Mucosa of rectum (tissue), 2 donors: ENCODE data around the gene ASRGL1.

Experiments used
- H3K27ac ChIP-seq, 2 donors: one replicate each; pipeline ENCODE4 v1.7.0; 2013; ENCODE audit warnings: inconsistent platforms in 2 of 2, low read depth in 2 of 2, low read length in 2 of 2
- H3K27me3 ChIP-seq, 2 donors: one replicate each; pipeline ENCODE4 v1.7.0; 2013; ENCODE audit warnings: low read length in 2 of 2; ENCODE audit not compliant: control insufficient read depth in 2 of 2, insufficient read depth in 2 of 2
- H3K36me3 ChIP-seq, 2 donors: one replicate each; pipeline ENCODE4 v1.7.0; 2013; ENCODE audit warnings: low read length in 2 of 2; ENCODE audit not compliant: control insufficient read depth in 2 of 2, insufficient read depth in 2 of 2
- H3K4me1 ChIP-seq, 2 donors: one replicate each; pipeline ENCODE4 v1.7.0; 2013; ENCODE audit warnings: low read length in 2 of 2, mild to moderate bottlenecking in 1 of 2; ENCODE audit not compliant: control insufficient read depth in 2 of 2, insufficient read depth in 2 of 2
- H3K4me3 ChIP-seq, 2 donors: one replicate each; pipeline ENCODE4 v1.7.0; 2013; ENCODE audit warnings: low read length in 2 of 2
- H3K9ac ChIP-seq, 2 donors: one replicate each; pipeline ENCODE4 v1.7.0; 2013; ENCODE audit warnings: low read length in 2 of 2, low read depth in 1 of 2, mild to moderate bottlenecking in 1 of 2
- H3K9me3 ChIP-seq, 2 donors: one replicate each; pipeline ENCODE4 v1.7.0; 2013; ENCODE audit warnings: low read length in 2 of 2; ENCODE audit not compliant: control insufficient read depth in 2 of 2
- donor health status: healthy.
- donor health status: Normal muscosa, but diverticular disease.

The ASRGL1 gene

DNA sequence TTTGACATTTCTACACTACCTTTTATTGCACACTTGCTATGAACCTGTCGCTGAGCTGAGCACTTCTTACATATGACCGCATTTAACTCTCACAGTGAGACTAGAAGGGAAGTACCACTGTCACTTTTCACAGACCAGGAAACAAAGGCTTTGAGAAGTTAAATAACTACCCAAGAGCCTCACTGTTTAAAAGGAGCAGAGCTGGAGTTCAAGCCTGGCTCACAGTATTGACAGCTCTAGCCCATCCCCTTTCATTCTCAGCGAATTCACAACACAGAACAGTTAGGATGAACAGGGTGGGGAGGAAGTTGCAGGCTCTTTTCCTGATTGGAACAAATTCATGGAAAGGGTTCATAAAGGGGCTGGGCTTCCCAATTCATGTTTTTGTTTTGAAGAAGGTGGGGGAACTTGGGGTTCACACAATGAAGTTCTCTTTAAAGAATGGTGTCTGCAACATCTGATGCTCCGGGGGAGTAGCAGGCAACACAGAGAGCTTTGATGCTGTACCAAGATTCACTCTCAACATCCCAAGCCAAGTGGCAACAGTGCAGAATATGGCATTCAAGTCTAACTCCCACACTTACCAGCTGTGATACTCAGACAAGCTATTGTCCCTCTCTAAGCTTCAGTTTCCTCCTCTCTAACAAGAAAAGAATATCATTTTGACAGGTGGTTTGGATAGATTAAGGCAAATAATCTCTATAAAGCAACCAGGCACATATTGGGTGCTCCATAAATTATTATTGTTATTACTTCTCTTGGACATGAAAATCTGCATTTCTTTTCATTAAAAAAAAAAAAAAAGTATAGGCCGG lies 98.8 kb downstream of the ASRGL1 start:
- no peak overlapping the region for H3K9ac ChIP-seq
- H3K27me3 ChIP-seq, result no peaks in the 10 kb centered on the region
- no peaks in the 10 kb centered on the region for H3K36me3 ChIP-seq
- H3K9me3 ChIP-seq, result no peaks in the 10 kb centered on the region
- peaks cover 13 to 20% of the 10 kb centered on the region in 2 donors for H3K4me1 ChIP-seq
- peak overlapping the region in 1 of 2 donors; percentile 19 for H3K27ac ChIP-seq
- H3K4me3 ChIP-seq, result no peak overlapping the region

DNA sequence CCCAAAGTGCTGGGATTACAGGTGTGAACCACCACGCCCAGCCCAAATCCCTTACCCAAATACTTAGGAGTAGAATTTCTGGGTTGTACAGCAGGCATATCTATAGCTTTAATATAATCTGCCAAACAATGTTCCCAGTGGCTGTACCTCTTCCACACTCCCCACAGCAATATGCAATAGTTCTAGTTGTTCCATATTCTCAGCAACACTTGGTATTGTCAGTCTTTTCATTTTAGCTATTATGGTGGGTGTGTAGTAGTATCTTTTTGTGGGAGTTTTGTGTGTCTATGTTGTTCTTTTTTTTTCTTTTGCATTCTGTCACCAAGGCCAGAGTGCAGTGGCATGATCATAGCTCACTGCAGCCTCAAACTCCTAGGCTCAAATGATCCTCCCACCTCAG lies 100.4 kb downstream of the ASRGL1 start:
- H3K4me1 ChIP-seq, result peaks cover 13 to 20% of the 10 kb centered on the region in 2 donors
- no peak overlapping the region for H3K4me3 ChIP-seq
- H3K36me3 ChIP-seq, result no peaks in the 10 kb centered on the region
- no peak overlapping the region for H3K9ac ChIP-seq
- H3K9me3 ChIP-seq, result no peaks in the 10 kb centered on the region
- no peaks in the 10 kb centered on the region for H3K27me3 ChIP-seq
- H3K27ac ChIP-seq, result no peak overlapping the region

DNA sequence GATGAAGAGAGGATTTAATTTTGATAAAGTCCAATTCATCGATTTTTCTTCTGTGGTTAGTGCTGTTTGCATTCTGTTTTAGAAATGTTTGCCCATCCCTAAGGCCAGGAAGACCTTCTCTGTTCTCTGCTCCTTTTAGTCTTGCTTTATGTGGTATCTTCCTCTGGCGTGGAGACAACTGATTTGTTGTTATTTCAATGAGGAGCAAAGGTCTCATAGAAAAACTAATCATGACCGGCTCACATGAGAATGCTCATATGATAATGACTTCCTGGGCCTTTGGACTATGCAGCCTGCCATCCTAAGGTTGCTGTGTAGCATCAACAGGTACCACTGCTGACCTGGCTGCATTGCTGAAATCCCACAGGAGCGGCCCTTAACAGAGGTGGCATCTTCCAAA lies 101.4 kb downstream of the ASRGL1 start:
- Histone ChIP-seq H3K27me3 (no peaks in the 10 kb centered on the region), H3K4me1 (peaks cover 9 to 17% of the 10 kb centered on the region in 2 donors), H3K27ac (no peak overlapping the region), H3K9ac (no peak overlapping the region), H3K4me3 (no peak overlapping the region), H3K9me3 (no peaks in the 10 kb centered on the region), H3K36me3 (no peaks in the 10 kb centered on the region)

DNA sequence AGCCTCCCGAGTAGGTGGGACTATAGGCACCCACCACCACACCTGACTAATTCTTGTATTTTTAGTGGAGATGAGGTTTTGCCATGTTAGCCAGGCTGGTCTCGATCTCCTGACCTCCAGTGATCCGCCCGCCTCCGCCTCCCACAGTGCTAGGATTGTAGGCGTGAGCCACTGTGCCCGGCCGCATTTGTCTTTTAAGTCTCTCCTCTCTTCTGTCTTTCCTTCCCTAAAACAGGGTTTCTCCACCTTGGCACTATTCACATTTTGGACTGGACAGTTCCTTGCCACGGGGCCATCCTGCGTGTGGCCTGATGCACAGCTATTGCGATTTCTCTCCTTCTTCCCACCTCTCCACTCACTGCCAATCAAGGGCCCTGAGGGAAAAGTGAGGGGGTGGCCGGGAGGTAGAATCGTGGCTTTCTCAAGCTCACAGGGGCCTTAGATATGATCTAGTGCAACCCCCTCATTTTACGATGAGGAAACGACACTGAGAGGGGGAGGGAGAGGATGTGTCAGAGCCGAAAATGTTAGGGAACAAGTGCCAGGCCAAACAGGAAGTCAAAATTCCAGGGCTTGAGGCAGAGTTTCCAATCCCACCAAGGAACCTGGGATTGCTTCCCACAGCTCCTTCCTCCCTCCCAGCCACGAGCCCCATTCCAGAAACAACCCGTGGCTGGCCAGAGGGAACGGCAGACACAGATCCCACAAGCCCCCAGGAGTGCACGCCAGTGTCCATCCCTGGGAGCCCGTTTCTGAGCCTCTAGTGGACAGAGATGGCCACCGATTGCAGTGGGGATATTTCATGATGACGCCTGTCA lies 102.7 kb downstream of the ASRGL1 start:
- no peak overlapping the region for H3K9ac ChIP-seq
- H3K27ac ChIP-seq, result peak overlapping the region; percentile 64 to 71
- H3K9me3 ChIP-seq, result no peaks in the 10 kb centered on the region
- no peaks in the 10 kb centered on the region for H3K36me3 ChIP-seq
- no peaks in the 10 kb centered on the region for H3K27me3 ChIP-seq
- no peak overlapping the region for H3K4me3 ChIP-seq
- H3K4me1 ChIP-seq, result peaks cover 12 to 26% of the 10 kb centered on the region in 2 donors
